VCaP (cell line): Measurements from ENCODE around the gene SMCO2.

Experiments used
- H3K27ac ChIP-seq: fragments of 450-650 bp; 2 replicates; pipeline ENCODE4 v1.5.1; 2017
- TF ChIP-seq, protein P1 (sequence below): fragments of 450-650 bp; conservative IDR thresholded peaks from 2 replicates; pipeline ENCODE4 v1.5.1; 2017; ENCODE audit warnings: mild to moderate bottlenecking, moderate library complexity

Gene SMCO2

DNA sequence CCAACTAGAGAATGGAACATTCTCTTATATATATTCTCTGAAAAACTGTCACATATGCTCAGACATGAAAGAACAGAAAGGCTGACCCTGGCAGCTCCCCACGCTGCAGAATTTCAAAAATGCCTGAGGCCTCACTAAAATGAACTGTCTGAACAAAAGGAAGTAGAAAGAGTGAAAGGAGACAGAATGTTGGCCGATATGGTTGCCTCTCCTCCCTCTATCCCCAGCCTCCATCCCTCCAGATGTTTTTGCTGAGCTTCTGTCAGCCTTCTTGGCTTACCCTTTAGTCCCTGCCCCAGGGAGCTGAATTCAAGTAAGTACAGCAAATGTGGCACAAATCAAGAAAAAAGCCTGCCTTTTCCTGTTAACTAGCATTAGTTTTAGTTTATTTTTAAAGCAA, 6.9 kb downstream of the SMCO2 start:
- H3K27ac ChIP-seq = no peak overlapping the region
- TF ChIP-seq, protein P1, sequence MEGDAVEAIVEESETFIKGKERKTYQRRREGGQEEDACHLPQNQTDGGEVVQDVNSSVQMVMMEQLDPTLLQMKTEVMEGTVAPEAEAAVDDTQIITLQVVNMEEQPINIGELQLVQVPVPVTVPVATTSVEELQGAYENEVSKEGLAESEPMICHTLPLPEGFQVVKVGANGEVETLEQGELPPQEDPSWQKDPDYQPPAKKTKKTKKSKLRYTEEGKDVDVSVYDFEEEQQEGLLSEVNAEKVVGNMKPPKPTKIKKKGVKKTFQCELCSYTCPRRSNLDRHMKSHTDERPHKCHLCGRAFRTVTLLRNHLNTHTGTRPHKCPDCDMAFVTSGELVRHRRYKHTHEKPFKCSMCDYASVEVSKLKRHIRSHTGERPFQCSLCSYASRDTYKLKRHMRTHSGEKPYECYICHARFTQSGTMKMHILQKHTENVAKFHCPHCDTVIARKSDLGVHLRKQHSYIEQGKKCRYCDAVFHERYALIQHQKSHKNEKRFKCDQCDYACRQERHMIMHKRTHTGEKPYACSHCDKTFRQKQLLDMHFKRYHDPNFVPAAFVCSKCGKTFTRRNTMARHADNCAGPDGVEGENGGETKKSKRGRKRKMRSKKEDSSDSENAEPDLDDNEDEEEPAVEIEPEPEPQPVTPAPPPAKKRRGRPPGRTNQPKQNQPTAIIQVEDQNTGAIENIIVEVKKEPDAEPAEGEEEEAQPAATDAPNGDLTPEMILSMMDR = no peak

DNA sequence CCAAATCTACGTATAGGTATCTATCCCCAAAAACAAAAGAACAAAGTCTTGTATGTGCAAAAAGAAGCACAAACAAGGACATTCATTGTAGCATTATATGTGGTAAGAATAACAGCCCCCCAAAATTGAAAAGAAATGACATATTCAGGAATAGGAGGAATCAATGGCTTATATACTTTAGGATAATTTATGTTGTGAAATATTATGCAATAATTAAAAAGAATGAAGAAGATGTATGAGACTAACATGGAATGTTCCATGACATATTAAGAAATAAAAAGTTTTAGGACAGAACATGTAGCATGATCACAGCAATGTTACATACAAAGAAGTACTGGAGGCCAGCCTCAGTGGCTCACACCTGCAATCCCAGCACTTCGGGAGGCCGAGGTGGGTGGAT, 9.1 kb downstream of the SMCO2 start:
- TF ChIP-seq, protein P1 = no peak
- no peak overlapping the region for H3K27ac ChIP-seq

DNA sequence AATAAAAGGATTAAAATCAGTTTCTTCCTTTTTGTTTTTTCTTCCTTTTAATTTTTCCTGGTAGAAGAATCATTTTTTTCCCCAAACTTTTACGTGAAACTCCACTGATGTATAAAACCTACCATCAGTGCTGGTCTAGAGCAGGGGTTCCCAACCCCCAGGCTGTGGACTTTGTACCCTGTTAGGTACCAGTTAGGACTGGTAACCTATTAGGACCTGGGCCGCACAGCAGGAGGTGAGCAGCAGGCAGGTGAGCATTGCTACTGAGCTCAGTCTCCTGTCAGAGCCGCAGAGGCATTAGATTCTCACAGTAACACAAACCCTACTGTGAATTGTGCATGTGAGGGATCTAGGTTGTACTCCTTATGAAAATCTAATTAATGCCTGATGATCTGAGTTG, 10.1 kb downstream of the SMCO2 start:
- TF ChIP-seq, protein P1 = no peak
- no peak overlapping the region for H3K27ac ChIP-seq

DNA sequence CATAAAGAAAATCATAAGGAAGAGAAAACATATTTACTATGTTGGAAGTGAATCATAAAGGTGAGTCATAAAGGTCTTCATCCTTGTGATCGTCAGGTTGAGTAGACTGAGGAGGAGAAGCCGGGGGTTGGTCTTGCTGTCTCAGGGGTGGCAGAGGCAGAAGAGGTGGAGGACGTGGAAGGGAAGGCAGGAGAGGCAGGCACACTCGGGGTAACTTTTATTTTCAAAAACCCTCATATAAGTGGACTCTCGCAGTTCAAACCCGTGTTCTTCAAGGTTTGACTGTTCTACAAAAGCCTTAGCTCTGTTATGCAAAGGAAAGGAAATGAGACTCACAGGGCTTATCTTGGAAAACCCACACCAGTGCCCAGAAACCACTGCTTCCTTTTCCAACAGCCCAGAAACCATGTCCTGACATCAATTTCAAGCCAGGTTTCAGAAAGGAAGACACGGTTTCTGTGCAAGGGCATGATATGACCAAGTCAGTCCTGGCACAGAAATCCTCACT, 14.0 kb downstream of the SMCO2 start:
- TF ChIP-seq, protein P1 = no peak
- H3K27ac ChIP-seq = no peak overlapping the region

DNA sequence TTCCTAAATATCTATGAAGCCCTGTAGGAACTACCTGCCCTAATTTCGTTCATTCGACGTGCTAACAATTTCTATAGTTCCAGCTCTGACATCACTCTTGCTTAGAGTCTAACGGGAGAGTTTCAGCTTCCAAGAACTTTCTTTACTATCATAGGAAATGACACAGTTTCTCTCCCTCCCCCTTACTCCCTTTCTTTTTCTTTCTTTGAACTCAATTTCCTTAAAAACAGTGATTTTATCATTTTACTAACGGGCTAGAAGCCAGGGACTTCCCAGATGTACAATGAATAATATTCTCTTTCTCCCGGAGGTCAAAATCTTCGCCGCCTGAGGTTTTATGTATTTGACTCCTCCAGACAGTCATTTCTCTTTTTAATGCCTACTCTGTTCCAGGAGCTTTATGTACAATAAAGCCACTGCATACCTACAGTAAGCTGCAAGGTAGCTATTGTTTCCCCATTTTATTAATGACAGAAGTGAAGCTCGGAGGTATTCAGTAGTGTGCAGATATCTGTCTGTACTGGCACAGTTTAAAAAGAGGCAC, 15.7 kb downstream of the SMCO2 start:
- H3K27ac ChIP-seq = no peak overlapping the region

DNA sequence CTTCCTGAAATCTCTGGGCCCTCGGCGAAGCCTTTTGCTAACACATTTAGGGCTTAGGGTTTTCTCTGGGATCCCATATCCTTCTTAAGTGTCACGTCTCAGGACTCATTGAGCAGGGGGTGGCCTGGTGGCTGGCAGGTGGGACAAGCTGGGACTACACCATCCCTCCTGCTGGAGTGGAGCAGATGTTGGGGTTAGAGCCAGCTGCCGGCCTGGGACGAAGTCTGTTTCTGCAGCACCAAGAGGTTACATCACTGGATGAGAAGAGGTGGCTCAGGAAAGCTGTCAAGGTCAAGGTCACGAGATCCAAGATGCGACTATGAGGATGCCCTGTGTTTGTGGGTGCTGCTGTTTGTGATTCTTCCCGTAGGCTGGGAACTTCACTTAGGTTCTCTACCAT, 16.3 kb downstream of the SMCO2 start:
- no peak overlapping the region for H3K27ac ChIP-seq
- TF ChIP-seq, protein P1 = no peak

More for the DNA sequence above, 15.7 kb downstream of the SMCO2 start:
- TF ChIP-seq, protein P1 = no peak

DNA sequence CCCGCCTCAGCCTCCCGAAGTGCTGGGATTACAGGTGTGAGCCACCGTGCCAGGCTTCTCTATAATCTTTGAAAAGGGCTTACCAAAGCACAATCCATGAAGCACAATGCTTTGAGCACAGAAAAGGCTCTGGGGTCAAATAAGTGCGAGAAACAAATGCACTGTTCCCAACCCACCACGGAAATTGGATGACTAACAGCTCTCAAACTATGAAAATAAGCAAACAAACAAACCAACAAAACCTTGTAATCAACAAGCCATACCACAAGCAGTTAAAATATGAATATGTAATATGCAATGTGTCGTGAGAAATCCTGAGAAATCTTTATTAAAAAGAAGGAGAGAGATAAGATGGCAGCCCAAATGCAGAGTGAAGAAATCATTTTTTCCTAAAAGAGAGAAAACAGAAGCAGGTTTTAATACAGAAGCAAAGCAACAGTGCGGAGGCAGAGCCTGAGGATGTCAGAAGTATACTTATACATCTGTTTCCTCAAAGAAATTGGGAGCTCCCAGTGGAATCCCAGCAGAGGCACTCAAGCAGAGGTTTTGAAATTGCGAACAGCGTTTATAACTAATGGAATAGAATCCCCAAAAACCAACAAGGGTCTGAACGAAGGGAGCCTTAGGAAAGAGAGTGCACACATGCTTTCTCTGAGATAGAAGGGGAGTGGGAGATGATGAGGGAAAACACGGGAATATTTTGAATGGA, 17.1 kb downstream of the SMCO2 start:
- no peak overlapping the region for H3K27ac ChIP-seq
- TF ChIP-seq, protein P1 = no peak
